K562 (cell line): ENCODE data around the gene KLHL18. TPM values are rescaled to one million over a fixed set of nuclear protein-coding genes. Genes with fewer than 3 reads are reported as not detected.
A peak's percentile ranks its signal among the peaks of the same experiment; 100 is the strongest.

Experiments used
- ASH1L ChIP-seq: fragments of 450-650 bp; IDR thresholded peaks from 2 replicates; pipeline ENCODE4 v1.6.1; 2018; ENCODE audit warnings: borderline replicate concordance, mild to moderate bottlenecking, low read depth; ENCODE audit not compliant: partially characterized antibody
- CBFA2T3 ChIP-seq: fragments of 450-650 bp; IDR thresholded peaks from 2 replicates; pipeline ENCODE4 v1.6.1; 2017
- CBX3 ChIP-seq, 2 experiments: IDR thresholded peaks; 1 replicate in 1 of 2; 2 replicates in 1 of 2; pipeline ENCODE4 v1.6.1; 2012; ENCODE audit warnings: inconsistent platforms in 2 of 2, low read length in 2 of 2, borderline replicate concordance in 1 of 2, control low read depth in 1 of 2
- CEBPB ChIP-seq: fragments of 450-650 bp; IDR thresholded peaks from 2 replicates; pipeline ENCODE4 v1.6.1; 2016; ENCODE audit warnings: missing genetic modification characterization, missing compliant biosample characterization
- HNRNPL ChIP-seq: fragments of 200-400 bp; formaldehyde crosslinking; IDR thresholded peaks from 2 replicates; pipeline ENCODE4 v1.6.1; 2017; ENCODE audit warnings: low read depth, mild to moderate bottlenecking, low read length
- NFXL1 ChIP-seq: fragments of 450-650 bp; formaldehyde crosslinking; IDR thresholded peaks from 2 replicates; pipeline ENCODE4 v1.4.0; 2021; ENCODE audit warnings: mild to moderate bottlenecking
- NONO ChIP-seq, 2 experiments: fragments of 200-400 bp in 1 of 2; fragments of 450-650 bp in 1 of 2; formaldehyde crosslinking in 1 of 2; IDR thresholded peaks; 2 replicates each; pipeline ENCODE4 v1.6.1; 2017; ENCODE audit warnings: low read depth in 2 of 2, mild to moderate bottlenecking in 2 of 2, moderate library complexity in 2 of 2, low read length in 1 of 2
- POLR2B ChIP-seq: fragments of 450-650 bp; IDR thresholded peaks from 2 replicates; pipeline ENCODE4 v1.6.1; 2018; ENCODE audit warnings: low read depth; ENCODE audit not compliant: partially characterized antibody
- POLR2H ChIP-seq: IDR thresholded peaks from 2 replicates; pipeline ENCODE4 v1.6.1; 2016; ENCODE audit warnings: missing genetic modification characterization, low read depth, mild to moderate bottlenecking, control low read depth, missing compliant biosample characterization, moderate library complexity
- RUNX1 ChIP-seq: sonication (generic); IDR thresholded peaks from 2 replicates; pipeline ENCODE4 v1.6.1; 2016; ENCODE audit warnings: antibody characterized with exemption, low read depth
- SRSF3 ChIP-seq: fragments of 200-400 bp; formaldehyde crosslinking; IDR thresholded peaks from 2 replicates; pipeline ENCODE4 v1.6.1; 2016; ENCODE audit warnings: mild to moderate bottlenecking, low read length, moderate library complexity; ENCODE audit not compliant: insufficient read depth
- XRCC4 ChIP-seq: IDR thresholded peaks from one replicate; pipeline ENCODE4 v1.6.1; 2011; ENCODE audit not compliant: insufficient read depth, insufficient read length; ENCODE audit errors: extremely low read depth
- ZNF146 ChIP-seq: IDR thresholded peaks from one replicate; pipeline ENCODE4 v1.6.1; 2018; ENCODE audit warnings: missing compliant biosample characterization; ENCODE audit not compliant: unreplicated experiment
- ZNF764 ChIP-seq: fragments of 250-450 bp; sonication (Bioruptor Pico); IDR thresholded peaks from 2 replicates; pipeline ENCODE4 v1.4.0; 2020; ENCODE audit warnings: low read depth, mild to moderate bottlenecking, moderate library complexity
- polyA plus RNA-seq, 8 experiments: library from polyadenylated mRNA; depleted of rRNA in 4 of 8; stranded (reverse) in 5 of 8; unstranded in 3 of 8; fragments of >200 nt; fragmentation: Nextera tagmentation in 2 of 8; fragmentation: Illumina TruSeq in 1 of 8; extraction: Ambion mirVana in 2 of 8; extraction: Trizol in 1 of 8; gene quantifications; 2 replicates each; pipeline versions ENCODE4 v1.2.1 to v1.2.3, GENCODE V29; 2011 to 2014; ENCODE audit warnings: inconsistent platforms in 1 of 8, missing spikeins in 1 of 8
- total RNA-seq, 7 experiments: library from RNA; depleted of rRNA in 6 of 7; stranded (reverse); fragments of >200 nt in 6 of 7; fragmentation: Illumina TruSeq in 2 of 7; extraction: Trizol in 2 of 7; gene quantifications; 2 replicates each; pipeline versions ENCODE4 v1.2.1 to v1.2.3, GENCODE V29; 2011 to 2021; ENCODE audit warnings: low replicate concordance in 1 of 7
- TF ChIP-seq, protein P1 (sequence below): sonication (generic); formaldehyde crosslinking; IDR thresholded peaks from 2 replicates; pipeline ENCODE4 v1.8.0; 2022; ENCODE audit warnings: mild to moderate bottlenecking, missing genetic modification reagents
- TF ChIP-seq, protein P2 (sequence below): fragments of 150-350 bp; IDR thresholded peaks from 2 replicates; pipeline ENCODE4 v1.6.1; 2014; ENCODE audit warnings: low read depth, mild to moderate bottlenecking, low read length, borderline replicate concordance
- TF ChIP-seq, protein P3 (sequence below), 3 experiments: IDR thresholded peaks in 2 of 3; conservative IDR thresholded peaks in 1 of 3; 2 replicates each; pipeline ENCODE4 v1.5.1; 2011 to 2012; ENCODE audit warnings: low read length in 3 of 3, mild to moderate bottlenecking in 3 of 3, control low read depth in 2 of 3, improper control_type of control experiment in 1 of 3, inconsistent platforms in 1 of 3, low read depth in 1 of 3, mixed read lengths in 1 of 3, moderate library complexity in 1 of 3; ENCODE audit not compliant: insufficient read depth in 2 of 3
- TF ChIP-seq, protein P4 (sequence below): IDR thresholded peaks from 3 replicates; pipeline ENCODE4 v1.6.1; 2011; ENCODE audit warnings: borderline replicate concordance, mild to moderate bottlenecking; ENCODE audit not compliant: insufficient read length, insufficient read depth

The KLHL18 gene
- total and polyA plus RNA-seq, 9 of the 15 experiments (the other 6 are each of a cell fraction or from before 2014, with no cell fraction given) = 26.7 to 97.5 (median 48.7) TPM

DNA sequence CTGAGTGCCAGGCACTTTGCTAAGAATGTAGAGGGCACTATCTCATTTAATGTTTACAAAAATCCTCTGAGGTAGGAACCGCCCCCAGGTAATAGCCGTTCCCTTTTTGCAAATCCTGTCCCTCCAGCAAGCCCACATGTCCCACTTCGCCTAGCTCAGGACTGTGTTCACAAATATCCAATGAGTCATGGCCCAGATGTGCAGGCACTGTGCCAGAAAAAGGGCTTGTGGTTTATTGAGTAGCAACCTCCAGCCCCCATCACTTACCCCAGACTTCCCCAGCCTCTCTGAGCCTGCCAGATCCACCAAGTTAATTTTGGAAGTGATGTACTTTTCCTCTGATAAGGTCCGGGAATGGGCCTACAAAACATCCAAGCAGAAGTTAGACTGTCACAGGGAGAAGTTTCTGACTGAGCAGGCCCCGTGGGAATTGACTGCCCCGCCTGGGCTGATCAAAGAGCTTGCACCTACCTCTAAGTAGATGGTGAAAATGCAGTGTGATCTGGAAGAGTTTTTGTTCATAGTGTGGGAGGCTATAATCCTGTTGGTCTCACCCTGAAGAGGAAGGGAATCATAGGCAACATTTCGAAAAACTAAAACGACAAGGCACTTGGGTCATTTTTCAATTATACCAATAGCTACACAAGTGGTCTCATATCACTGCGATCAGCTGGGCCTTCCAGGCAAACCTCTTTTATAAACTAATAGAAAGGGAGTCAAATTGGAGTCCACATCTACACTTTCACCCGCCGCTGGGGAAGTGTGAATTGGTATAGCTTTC lies 15.8 kb upstream of the KLHL18 start (continued):
- TF ChIP-seq ZNF764 (no peak), SRSF3 (no peak), NONO (IDR thresholded peaks at IDR 0.05; ENCODE audit: low read depth in 2 of 2, low read length in 1 of 2) (no peak), ZNF146 (CRISPR knock-in tag) (no peak), POLR2H (no peak), HNRNPL (no peak), NFXL1 (CRISPR knock-in tag) (no peak), XRCC4 (no peak), CBX3 (IDR thresholded peaks at IDR 0.05; ENCODE audit: borderline replicate concordance in 1 of 2, low read length in 2 of 2) (peak in 1 of 2 experiments; percentile 36; a peak in 1 of 3 replicates), RUNX1 (no peak), CEBPB (tag) (no peak), CBFA2T3 (peak; percentile 91), POLR2B (no peak), ASH1L (no peak)
- TF ChIP-seq, protein P1, sequence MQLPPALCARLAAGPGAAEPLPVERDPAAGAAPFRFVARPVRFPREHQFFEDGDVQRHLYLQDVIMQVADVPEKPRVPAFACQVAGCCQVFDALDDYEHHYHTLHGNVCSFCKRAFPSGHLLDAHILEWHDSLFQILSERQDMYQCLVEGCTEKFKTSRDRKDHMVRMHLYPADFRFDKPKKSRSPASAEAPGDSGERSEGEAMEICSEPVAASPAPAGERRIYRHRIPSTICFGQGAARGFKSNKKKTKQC (CRISPR knock-in tag) = no peak
- TF ChIP-seq, protein P2, sequence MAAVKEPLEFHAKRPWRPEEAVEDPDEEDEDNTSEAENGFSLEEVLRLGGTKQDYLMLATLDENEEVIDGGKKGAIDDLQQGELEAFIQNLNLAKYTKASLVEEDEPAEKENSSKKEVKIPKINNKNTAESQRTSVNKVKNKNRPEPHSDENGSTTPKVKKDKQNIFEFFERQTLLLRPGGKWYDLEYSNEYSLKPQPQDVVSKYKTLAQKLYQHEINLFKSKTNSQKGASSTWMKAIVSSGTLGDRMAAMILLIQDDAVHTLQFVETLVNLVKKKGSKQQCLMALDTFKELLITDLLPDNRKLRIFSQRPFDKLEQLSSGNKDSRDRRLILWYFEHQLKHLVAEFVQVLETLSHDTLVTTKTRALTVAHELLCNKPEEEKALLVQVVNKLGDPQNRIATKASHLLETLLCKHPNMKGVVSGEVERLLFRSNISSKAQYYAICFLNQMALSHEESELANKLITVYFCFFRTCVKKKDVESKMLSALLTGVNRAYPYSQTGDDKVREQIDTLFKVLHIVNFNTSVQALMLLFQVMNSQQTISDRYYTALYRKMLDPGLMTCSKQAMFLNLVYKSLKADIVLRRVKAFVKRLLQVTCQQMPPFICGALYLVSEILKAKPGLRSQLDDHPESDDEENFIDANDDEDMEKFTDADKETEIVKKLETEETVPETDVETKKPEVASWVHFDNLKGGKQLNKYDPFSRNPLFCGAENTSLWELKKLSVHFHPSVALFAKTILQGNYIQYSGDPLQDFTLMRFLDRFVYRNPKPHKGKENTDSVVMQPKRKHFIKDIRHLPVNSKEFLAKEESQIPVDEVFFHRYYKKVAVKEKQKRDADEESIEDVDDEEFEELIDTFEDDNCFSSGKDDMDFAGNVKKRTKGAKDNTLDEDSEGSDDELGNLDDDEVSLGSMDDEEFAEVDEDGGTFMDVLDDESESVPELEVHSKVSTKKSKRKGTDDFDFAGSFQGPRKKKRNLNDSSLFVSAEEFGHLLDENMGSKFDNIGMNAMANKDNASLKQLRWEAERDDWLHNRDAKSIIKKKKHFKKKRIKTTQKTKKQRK = no peak
- TF ChIP-seq, protein P3, sequence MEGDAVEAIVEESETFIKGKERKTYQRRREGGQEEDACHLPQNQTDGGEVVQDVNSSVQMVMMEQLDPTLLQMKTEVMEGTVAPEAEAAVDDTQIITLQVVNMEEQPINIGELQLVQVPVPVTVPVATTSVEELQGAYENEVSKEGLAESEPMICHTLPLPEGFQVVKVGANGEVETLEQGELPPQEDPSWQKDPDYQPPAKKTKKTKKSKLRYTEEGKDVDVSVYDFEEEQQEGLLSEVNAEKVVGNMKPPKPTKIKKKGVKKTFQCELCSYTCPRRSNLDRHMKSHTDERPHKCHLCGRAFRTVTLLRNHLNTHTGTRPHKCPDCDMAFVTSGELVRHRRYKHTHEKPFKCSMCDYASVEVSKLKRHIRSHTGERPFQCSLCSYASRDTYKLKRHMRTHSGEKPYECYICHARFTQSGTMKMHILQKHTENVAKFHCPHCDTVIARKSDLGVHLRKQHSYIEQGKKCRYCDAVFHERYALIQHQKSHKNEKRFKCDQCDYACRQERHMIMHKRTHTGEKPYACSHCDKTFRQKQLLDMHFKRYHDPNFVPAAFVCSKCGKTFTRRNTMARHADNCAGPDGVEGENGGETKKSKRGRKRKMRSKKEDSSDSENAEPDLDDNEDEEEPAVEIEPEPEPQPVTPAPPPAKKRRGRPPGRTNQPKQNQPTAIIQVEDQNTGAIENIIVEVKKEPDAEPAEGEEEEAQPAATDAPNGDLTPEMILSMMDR (IDR thresholded peaks at IDR 0.05 in 2 of 3, conservative IDR thresholded peaks at IDR 0.05 in 1 of 3; ENCODE audit: insufficient read depth in 2 of 3, low read depth in 1 of 3, low read length in 3 of 3) = no peak
- TF ChIP-seq, protein P4, sequence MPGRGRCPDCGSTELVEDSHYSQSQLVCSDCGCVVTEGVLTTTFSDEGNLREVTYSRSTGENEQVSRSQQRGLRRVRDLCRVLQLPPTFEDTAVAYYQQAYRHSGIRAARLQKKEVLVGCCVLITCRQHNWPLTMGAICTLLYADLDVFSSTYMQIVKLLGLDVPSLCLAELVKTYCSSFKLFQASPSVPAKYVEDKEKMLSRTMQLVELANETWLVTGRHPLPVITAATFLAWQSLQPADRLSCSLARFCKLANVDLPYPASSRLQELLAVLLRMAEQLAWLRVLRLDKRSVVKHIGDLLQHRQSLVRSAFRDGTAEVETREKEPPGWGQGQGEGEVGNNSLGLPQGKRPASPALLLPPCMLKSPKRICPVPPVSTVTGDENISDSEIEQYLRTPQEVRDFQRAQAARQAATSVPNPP = no peak
